H1 (cell line): Measurements from ENCODE around the gene VMP1. TPM values are rescaled to one million over a fixed set of nuclear protein-coding genes. Genes with fewer than 3 reads are reported as not detected.

Experiments
- CTCF ChIA-PET: fragments of 300-600 bp; sonication (Branson Sonifier 250); formaldehyde crosslinking; loops from one replicate; lab custom pipeline; 2021; ENCODE audit not compliant: partially characterized antibody; lab: Charles Lee
- POLR2A ChIA-PET: fragments of 300-600 bp; sonication (Branson Sonifier 250); formaldehyde crosslinking; loops from one replicate; lab custom pipeline; 2021; ENCODE audit warnings: inconsistent platforms; ENCODE audit not compliant: partially characterized antibody; lab: Charles Lee
- DNase-seq, 2 experiments: peaks; one replicate each; pipeline versions ENCODE4 v3.0.0 to v3.0.0-alpha.2; 2010 to 2022; ENCODE audit warnings: low spot score in 2 of 2, low read depth in 1 of 2, mixed read lengths in 1 of 2
- FAIRE-seq: peaks from 2 replicates; lab custom pipeline; 2011; peaks lifted over from hg19 to GRCh38; lab: Jason Lieb, UNC
- H2AFZ ChIP-seq: 2 replicates; pipeline ENCODE4 v1.8.1; 2012; ENCODE audit warnings: low read length, inconsistent platforms
- H2AK5ac ChIP-seq: 2 replicates; pipeline ENCODE4 v1.6.1; 2013; ENCODE audit warnings: low read depth, low read length
- H2BK120ac ChIP-seq: replicated peaks from 2 replicates; pipeline ENCODE3; 2013; ENCODE audit warnings: low read depth, low read length, inconsistent platforms
- H2BK12ac ChIP-seq: 2 replicates; pipeline ENCODE4 v1.6.1; 2013; ENCODE audit warnings: low read depth, low read length
- H2BK15ac ChIP-seq: 2 replicates; pipeline ENCODE4 v1.6.1; 2013; ENCODE audit warnings: low read length
- H2BK20ac ChIP-seq: 2 replicates; pipeline ENCODE4 v1.6.1; 2013; ENCODE audit warnings: low read length
- H2BK5ac ChIP-seq: 2 replicates; pipeline ENCODE4 v1.6.1; 2013; ENCODE audit warnings: low read depth, low read length
- H3K14ac ChIP-seq: 2 replicates; pipeline ENCODE4 v1.6.1; 2013; ENCODE audit warnings: inconsistent platforms; ENCODE audit not compliant: insufficient read length
- H3K18ac ChIP-seq: 2 replicates; pipeline ENCODE4 v1.6.1; 2013; ENCODE audit warnings: low read length; ENCODE audit errors: extremely low read depth
- H3K23ac ChIP-seq: 2 replicates; pipeline ENCODE4 v1.6.1; 2013; ENCODE audit warnings: inconsistent platforms; ENCODE audit not compliant: insufficient read length
- H3K23me2 ChIP-seq: 2 replicates; pipeline ENCODE4 v1.6.1; 2013; ENCODE audit warnings: low read depth, low read length
- H3K27ac ChIP-seq: 2 replicates; pipeline ENCODE4 v1.6.1; 2011; ENCODE audit warnings: low read depth, low read length, inconsistent platforms
- H3K27me3 ChIP-seq, 4 experiments: replicated peaks in 1 of 4; 1 replicate in 1 of 4; 2 replicates in 3 of 4; pipeline versions ENCODE4 v1.6.1 to v1.8.1; 2011 to 2013; ENCODE audit warnings: low read length in 3 of 4, mild to moderate bottlenecking in 3 of 4, inconsistent platforms in 2 of 4, mixed read lengths in 2 of 4, moderate library complexity in 1 of 4; ENCODE audit not compliant: control insufficient read depth in 3 of 4, insufficient read depth in 3 of 4; ENCODE audit errors: extremely low read depth in 1 of 4
- H3K36me3 ChIP-seq, 4 experiments: 2 replicates each; pipeline versions ENCODE4 v1.6.1 to v1.8.1; 2011 to 2013; ENCODE audit warnings: mild to moderate bottlenecking in 4 of 4, low read length in 3 of 4, moderate library complexity in 2 of 4, control low read depth in 1 of 4, inconsistent platforms in 1 of 4; ENCODE audit not compliant: insufficient read depth in 4 of 4, control insufficient read depth in 2 of 4
- H3K4ac ChIP-seq: replicated peaks from 2 replicates; pipeline ENCODE3; 2013; ENCODE audit warnings: low read length, low read depth, mixed read lengths, inconsistent platforms; ENCODE audit not compliant: insufficient read length
- H3K4me1 ChIP-seq, 4 experiments: replicated peaks in 1 of 4; 1 replicate in 1 of 4; 2 replicates in 3 of 4; pipeline versions ENCODE4 v1.6.1 to v1.8.1; 2011 to 2013; ENCODE audit warnings: low read length in 3 of 4, inconsistent platforms in 2 of 4, mixed read lengths in 1 of 4; ENCODE audit not compliant: insufficient read depth in 4 of 4, control insufficient read depth in 3 of 4
- H3K4me2 ChIP-seq, 2 experiments: 2 replicates each; pipeline versions ENCODE4 v1.6.1 to v1.8.1; 2011 to 2013; ENCODE audit warnings: low read depth in 2 of 2, low read length in 2 of 2, control low read depth in 1 of 2, inconsistent platforms in 1 of 2, mild to moderate bottlenecking in 1 of 2; ENCODE audit not compliant: insufficient read depth in 1 of 2
- H3K4me3 ChIP-seq, 4 experiments: fragments of 200-600, 300-600 bp in 1 of 4; sonication (generic), shearing (Covaris generic), sonication (Bioruptor Twin) in 1 of 4; 2 replicates each; pipeline versions ENCODE4 v1.5.1 to v1.8.1; 2011 to 2016; ENCODE audit warnings: low read length in 4 of 4, low read depth in 3 of 4, control low read depth in 2 of 4, inconsistent platforms in 2 of 4, mild to moderate bottlenecking in 2 of 4, mixed read lengths in 1 of 4, moderate library complexity in 1 of 4; ENCODE audit not compliant: insufficient read depth in 2 of 4; ENCODE audit errors: extremely low read depth in 1 of 4
- H3K56ac ChIP-seq: replicated peaks from 2 replicates; pipeline ENCODE3; 2013; ENCODE audit warnings: low read depth, mild to moderate bottlenecking, mixed read lengths, low read length, inconsistent platforms; ENCODE audit not compliant: insufficient read length
- H3K79me1 ChIP-seq: 2 replicates; pipeline ENCODE4 v1.6.1; 2013; ENCODE audit warnings: low read depth, low read length, control low read depth
- H3K79me2 ChIP-seq, 2 experiments: 2 replicates each; pipeline versions ENCODE4 v1.6.1 to v1.8.1; 2012 to 2013; ENCODE audit warnings: low read length in 2 of 2, mild to moderate bottlenecking in 2 of 2, inconsistent platforms in 1 of 2; ENCODE audit not compliant: insufficient read depth in 2 of 2, control insufficient read depth in 1 of 2
- H3K9ac ChIP-seq, 4 experiments: replicated peaks in 1 of 4; 1 replicate in 1 of 4; 2 replicates in 3 of 4; pipeline versions ENCODE4 v1.6.1 to v1.8.1; 2011 to 2013; ENCODE audit warnings: low read depth in 3 of 4, low read length in 3 of 4, control low read depth in 2 of 4, mild to moderate bottlenecking in 2 of 4, moderate library complexity in 2 of 4, inconsistent platforms in 1 of 4; ENCODE audit errors: extremely low read depth in 1 of 4
- H3K9me3 ChIP-seq, 2 experiments: 2 replicates each; pipeline versions ENCODE4 v1.6.1 to v1.8.1; 2012 to 2013; ENCODE audit warnings: mild to moderate bottlenecking in 2 of 2, moderate library complexity in 2 of 2, control low read depth in 1 of 2, inconsistent platforms in 1 of 2, low read depth in 1 of 2, low read length in 1 of 2, mixed read lengths in 1 of 2; ENCODE audit not compliant: insufficient read depth in 2 of 2
- H4K20me1 ChIP-seq, 2 experiments: replicated peaks in 1 of 2; 2 replicates each; pipeline versions ENCODE3 to v1.8.1; 2011 to 2013; ENCODE audit warnings: inconsistent platforms in 2 of 2, low read length in 2 of 2, mild to moderate bottlenecking in 1 of 2; ENCODE audit not compliant: insufficient read depth in 2 of 2, control insufficient read depth in 1 of 2
- H4K5ac ChIP-seq: 2 replicates; pipeline ENCODE4 v1.6.1; 2013; ENCODE audit warnings: low read length, low read depth, mixed read lengths, inconsistent platforms; ENCODE audit not compliant: insufficient read length
- H4K8ac ChIP-seq: 2 replicates; pipeline ENCODE4 v1.8.0; 2013; ENCODE audit warnings: mild to moderate bottlenecking, moderate library complexity, low read length, inconsistent platforms; ENCODE audit not compliant: insufficient read depth; ENCODE audit errors: extremely low read depth
- H4K91ac ChIP-seq: replicated peaks from 2 replicates; pipeline ENCODE3; 2013; ENCODE audit warnings: low read length, mixed read lengths, inconsistent platforms; ENCODE audit not compliant: insufficient read length
- ASH2L ChIP-seq: fragments of 200-600, 300-600 bp; sonication (generic); IDR thresholded peaks from one replicate; pipeline ENCODE4 v1.7.1; 2017; ENCODE audit warnings: low read length
- CTCF ChIP-seq, 3 experiments: IDR thresholded peaks; 1 replicate in 2 of 3; 2 replicates in 1 of 3; pipeline versions ENCODE4 v1.5.1 to v1.6.1; 2011; ENCODE audit warnings: low read length in 3 of 3, mild to moderate bottlenecking in 3 of 3, inconsistent platforms in 2 of 3, low read depth in 1 of 3, moderate library complexity in 1 of 3; ENCODE audit not compliant: insufficient read depth in 1 of 3; ENCODE audit errors: control extremely low read depth in 1 of 3
- EGR1 ChIP-seq: IDR thresholded peaks from 2 replicates; pipeline ENCODE4 v1.6.1; 2011; ENCODE audit warnings: low read depth, low read length, borderline replicate concordance
- JUN ChIP-seq: IDR thresholded peaks from 2 replicates; pipeline ENCODE4 v1.6.1; 2011; ENCODE audit warnings: low read depth, mild to moderate bottlenecking, improper control_type of control experiment, low read length
- NANOG ChIP-seq: IDR thresholded peaks from 2 replicates; pipeline ENCODE4 v1.6.1; 2011; ENCODE audit warnings: low read length, low read depth, mild to moderate bottlenecking, inconsistent platforms; ENCODE audit not compliant: insufficient read depth, poor library complexity, severe bottlenecking
- POLR2AphosphoS5 ChIP-seq: IDR thresholded peaks from 2 replicates; pipeline ENCODE4 v1.6.1; 2011; ENCODE audit warnings: low read depth, low read length
- RXRA ChIP-seq: IDR thresholded peaks from 2 replicates; pipeline ENCODE4 v1.6.1; 2011; ENCODE audit warnings: low read depth, mild to moderate bottlenecking, low read length, moderate library complexity; ENCODE audit not compliant: insufficient read depth
- YY1 ChIP-seq: IDR thresholded peaks from 2 replicates; pipeline ENCODE4 v1.6.1; 2011; ENCODE audit warnings: low read depth, mild to moderate bottlenecking, low read length
- WGBS, 2 experiments: shearing (Covaris generic) in 1 of 2; methylation state at CpG; one replicate each; pipeline versions ENCODE4 v1.1.6 to v1.1.7; 2013 to 2015; ENCODE audit warnings: low lambda C conversion rate in 2 of 2, mixed read lengths in 2 of 2, inconsistent platforms in 1 of 2, low coverage in 1 of 2, missing lambda C conversion rate in 1 of 2; ENCODE audit not compliant: insufficient replicate concordance in 2 of 2, insufficient coverage in 1 of 2, insufficient read length in 1 of 2; ENCODE audit errors: extremely low coverage in 1 of 2, missing lambda C conversion rate in 1 of 2; 5-methylcytosine and 5-hydroxymethylcytosine counted together
- polyA plus RNA-seq, 7 experiments: library from polyadenylated mRNA; depleted of rRNA in 3 of 7; stranded (reverse) in 5 of 7; unstranded in 2 of 7; fragments of >200 nt in 5 of 7; fragments of 200-250 nt in 2 of 7; gene quantifications; 1 replicate in 5 of 7; 2 replicates in 1 of 7; 4 replicates in 1 of 7; pipeline versions ENCODE4 v1.2.1 to v1.2.3, GENCODE V29; 2011 to 2013; ENCODE audit warnings: missing spikeins in 2 of 7, mixed read lengths in 2 of 7
- total RNA-seq: library from RNA; stranded (reverse); fragmentation: NEBNext Ultra II Directional; extraction: Animal tissue kit (Norgen Biotek cat#: 25700); gene quantifications from 2 replicates; pipeline ENCODE4 v1.2.1, GENCODE V29; 2021
- TF ChIP-seq, protein P1 (sequence below): IDR thresholded peaks from 2 replicates; pipeline ENCODE4 v1.6.1; 2012; ENCODE audit warnings: inconsistent platforms

The VMP1 gene
- total and polyA plus RNA-seq, 2 of the 8 experiments (the other 6 are each of a cell fraction or from before 2014, with no cell fraction given), result 45.0 to 92.7 TPM

GRCh38 chr17:59848778-59849177 lies 141.3 kb downstream of the VMP1 start:
- no peak overlapping the region for H2BK12ac ChIP-seq
- H3K27me3 ChIP-seq, result no peaks in the 10 kb centered on the region
- H2AFZ ChIP-seq, result no peak overlapping the region
- no peak overlapping the region for H3K18ac ChIP-seq
- H3K4ac ChIP-seq, result no peak overlapping the region
- no peak for TF ChIP-seq YY1
- TF ChIP-seq, protein P1, sequence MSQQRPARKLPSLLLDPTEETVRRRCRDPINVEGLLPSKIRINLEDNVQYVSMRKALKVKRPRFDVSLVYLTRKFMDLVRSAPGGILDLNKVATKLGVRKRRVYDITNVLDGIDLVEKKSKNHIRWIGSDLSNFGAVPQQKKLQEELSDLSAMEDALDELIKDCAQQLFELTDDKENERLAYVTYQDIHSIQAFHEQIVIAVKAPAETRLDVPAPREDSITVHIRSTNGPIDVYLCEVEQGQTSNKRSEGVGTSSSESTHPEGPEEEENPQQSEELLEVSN, result no peak
- TF ChIP-seq CTCF (IDR thresholded peaks at IDR 0.05; ENCODE audit: control extremely low read depth in 1 of 3, insufficient read depth in 1 of 3, low read depth in 1 of 3, low read length in 3 of 3), result no peak
- TF ChIP-seq JUN, result no peak
- TF ChIP-seq NANOG, result no peak
- no peak for TF ChIP-seq ASH2L
- TF ChIP-seq POLR2AphosphoS5, result no peak
- TF ChIP-seq RXRA, result no peak
- no peak for TF ChIP-seq EGR1
- no peak overlapping the region for H3K27ac ChIP-seq
- DNase-seq, result no peak
- H3K9me3 ChIP-seq, result no peaks in the 10 kb centered on the region
- no peak overlapping the region for H3K14ac ChIP-seq
- no peaks in the 10 kb centered on the region for H3K79me1 ChIP-seq
- 82% methylated on average over 7 of the region's 7 CpGs; no CpG with 5 or more reads in 1 of the 2 experiments for WGBS, 2 experiments
- no peak overlapping the region for H3K4me2 ChIP-seq
- no peak overlapping the region for H3K4me3 ChIP-seq
- H3K36me3 ChIP-seq, result no peaks in the 10 kb centered on the region
- H4K5ac ChIP-seq, result no peak overlapping the region
- H3K23ac ChIP-seq, result no peak overlapping the region
- H3K79me2 ChIP-seq, result no peaks in the 10 kb centered on the region
- H2AK5ac ChIP-seq, result no peak overlapping the region
- CTCF ChIA-PET, result interaction anchor here (0.8 to 2.2 kb wide), 3 partner anchors 9 to 95 kb away, joined by 3 to 8 read pairs (median 3); no protein-coding TSS in a partner anchor
- H4K91ac ChIP-seq, result no peak overlapping the region
- H4K8ac ChIP-seq, result no peak overlapping the region
- no peak overlapping the region for H2BK5ac ChIP-seq
- H3K9ac ChIP-seq, result no peak overlapping the region
- H2BK15ac ChIP-seq, result no peak overlapping the region
- POLR2A ChIA-PET, result interaction anchor here (1.4 kb wide), 1 partner anchor 75 kb away, joined by 3 read pairs; no protein-coding TSS in a partner anchor
- FAIRE-seq, result no peak
- H3K56ac ChIP-seq, result no peak overlapping the region
- H3K23me2 ChIP-seq, result no peaks in the 10 kb centered on the region
- H2BK120ac ChIP-seq, result no peak overlapping the region
- H3K4me1 ChIP-seq, result peaks cover 7 to 15% (median 11%) of the 10 kb centered on the region in 4 experiments; a peak in 6 of 7 replicates
- no peaks in the 10 kb centered on the region for H4K20me1 ChIP-seq
- no peak overlapping the region for H2BK20ac ChIP-seq
